HG02759 (cell line): Measurements from ENCODE around the gene STX19.
A peak's percentile ranks its signal among the peaks of the same experiment; 100 is the strongest.
"Not testable (repeated sequence)": the region's sequence is repeated elsewhere in the genome, so short reads cannot be mapped to it uniquely, and the experiment has no call there.

Source experiments
- ATAC-seq: cut with Tn5 transposase; IDR thresholded peaks from one replicate; pipeline ENCODE4 v1.9.1; 2021; ENCODE audit warnings: mild to moderate bottlenecking, moderate library complexity; ENCODE audit not compliant: unreplicated experiment

Gene STX19

DNA sequence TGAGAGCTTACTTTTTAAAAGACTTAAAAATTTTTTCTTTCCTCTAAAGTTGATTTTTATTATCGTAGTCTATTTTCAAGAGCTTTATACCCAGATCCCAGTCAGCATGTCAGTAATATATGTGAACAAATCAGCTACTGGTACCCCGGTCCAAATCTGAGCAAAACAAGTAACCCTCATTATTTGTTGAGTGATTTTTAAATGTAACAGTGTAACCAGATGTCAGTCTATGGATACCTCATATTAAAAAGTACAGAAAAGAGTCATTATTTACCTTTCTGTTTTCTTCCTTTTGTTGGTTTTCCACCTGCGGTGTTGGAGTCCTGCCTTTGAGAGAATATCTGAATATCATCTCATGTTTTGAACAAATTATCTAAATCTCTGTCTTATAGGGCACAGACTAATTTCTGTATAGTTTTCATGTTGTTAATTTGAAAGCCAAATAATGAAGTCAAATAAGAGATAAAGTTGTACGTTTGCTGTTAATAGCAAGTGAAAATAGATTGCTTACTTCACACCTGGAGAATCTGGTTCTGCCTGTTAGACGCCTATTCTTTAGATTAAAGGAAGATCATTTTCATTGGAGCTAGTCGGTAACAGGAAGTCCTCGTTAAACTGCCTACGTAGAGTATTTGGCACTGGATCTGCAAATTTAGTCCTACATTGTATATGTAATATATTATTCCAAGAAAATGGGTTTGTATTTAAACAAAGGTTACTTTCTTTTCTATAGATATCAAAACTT is at the start of gene STX19:
TSS of gene STX19 (minus strand) at position 505 of the 745 bp plus-strand sequence. CDS start 13,328 bp downstream, outside the sequence.
- ATAC-seq: no peak

DNA sequence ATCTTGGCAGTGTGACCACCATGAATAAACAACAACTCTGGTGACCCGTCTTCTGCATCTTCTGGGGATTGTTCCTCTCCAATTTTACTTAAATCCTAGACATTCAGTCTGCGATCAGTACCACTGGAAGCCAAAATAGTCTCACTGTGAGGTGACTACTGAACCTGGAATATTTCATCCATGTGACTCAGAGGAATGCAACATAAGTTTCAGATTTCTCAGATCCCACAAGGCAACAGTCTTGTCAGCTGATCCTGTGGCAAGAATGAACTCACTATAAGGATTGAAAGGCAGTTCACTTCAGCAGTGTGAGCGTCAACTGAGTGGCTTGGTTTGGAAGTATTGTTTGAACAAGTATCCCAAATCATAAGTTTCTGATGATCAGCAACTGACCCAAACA is 47.7 kb upstream of the STX19 start:
- no peak for ATAC-seq

GRCh38 chr3:94071713-94072284 is 43.4 kb upstream of the STX19 start:
- peak; percentile 78 for ATAC-seq

- peak; percentile 80 for ATAC-seq
Observed at GRCh38 chr3:94070341-94070911, 42.0 kb upstream of the STX19 start.

DNA sequence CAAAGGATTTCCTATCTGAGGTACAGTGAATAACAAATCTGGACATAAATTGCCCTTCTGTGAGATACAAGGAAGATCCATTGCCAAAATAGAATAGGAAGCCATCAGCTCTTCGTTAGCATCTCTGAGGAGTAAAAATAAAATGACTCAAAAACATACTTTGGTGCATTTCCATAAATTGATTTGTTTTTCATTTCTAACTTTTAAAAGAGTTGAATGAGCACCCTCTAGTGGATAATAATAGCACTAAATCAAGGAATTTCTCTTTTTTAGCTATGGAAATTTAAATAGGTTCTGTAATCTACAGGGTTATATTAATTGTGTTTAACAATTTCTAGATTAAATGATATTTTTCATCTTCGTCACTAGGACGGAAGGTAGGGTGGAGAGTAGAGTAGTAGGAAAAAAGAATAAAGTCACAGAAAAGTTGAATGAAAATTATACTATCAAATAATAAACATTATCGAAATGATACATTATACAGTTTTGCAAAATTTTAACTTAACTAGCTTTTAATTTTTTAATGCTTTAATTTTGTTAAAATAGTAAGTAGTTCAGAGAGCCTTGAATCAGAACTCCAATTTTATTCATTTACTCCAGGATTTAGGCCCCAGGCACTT is 40.9 kb upstream of the STX19 start:
- ATAC-seq: no peak

DNA sequence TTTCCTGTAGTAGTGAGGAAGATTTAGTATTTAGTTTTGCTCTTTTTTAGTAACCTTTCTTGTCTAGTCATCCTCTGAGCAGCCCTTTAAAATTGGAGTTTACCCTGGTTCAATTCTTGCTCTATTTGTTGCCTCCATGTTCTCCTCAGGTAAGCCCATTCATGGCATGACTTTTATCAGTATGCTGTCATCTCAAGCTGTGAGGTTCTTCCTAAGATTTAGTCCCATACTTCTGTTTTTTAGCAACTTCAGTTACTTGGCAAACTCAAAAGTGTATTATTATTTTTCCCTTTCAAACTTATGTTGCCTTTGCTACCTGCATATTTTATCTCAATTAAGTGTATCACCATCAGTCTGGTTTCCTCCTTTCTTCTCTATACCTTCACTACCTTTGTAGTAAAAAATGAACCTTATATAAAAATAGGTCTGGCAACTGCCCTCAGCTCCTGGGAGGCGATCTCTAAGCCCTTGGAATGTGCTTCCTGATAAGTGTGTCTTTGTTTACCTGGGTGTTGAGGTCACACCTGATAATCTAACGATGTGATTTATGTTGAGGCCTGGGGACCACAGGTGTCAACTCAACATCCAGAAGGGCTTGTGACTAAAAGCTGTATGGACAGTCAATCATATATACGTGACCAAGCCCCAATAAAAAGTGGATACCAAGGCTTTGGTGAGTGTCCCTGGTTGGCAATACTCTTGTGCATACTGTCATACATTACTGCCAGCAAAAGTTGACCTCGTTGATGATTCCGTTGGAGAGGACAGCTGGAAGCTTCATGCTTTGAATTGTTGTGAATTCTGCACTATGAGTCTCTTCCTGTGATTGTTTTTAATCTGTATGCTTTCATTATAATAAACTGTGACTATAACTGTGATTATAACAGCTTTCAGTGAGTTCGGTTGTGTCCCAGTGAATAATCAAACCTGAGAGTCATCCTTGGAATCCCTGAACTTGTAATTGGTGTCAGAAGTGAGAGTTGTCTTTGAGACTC is 38.4 kb upstream of the STX19 start:
- no peak for ATAC-seq

GRCh38 chr3:94065819-94066480 is 37.6 kb upstream of the STX19 start:
- no peak for ATAC-seq

DNA sequence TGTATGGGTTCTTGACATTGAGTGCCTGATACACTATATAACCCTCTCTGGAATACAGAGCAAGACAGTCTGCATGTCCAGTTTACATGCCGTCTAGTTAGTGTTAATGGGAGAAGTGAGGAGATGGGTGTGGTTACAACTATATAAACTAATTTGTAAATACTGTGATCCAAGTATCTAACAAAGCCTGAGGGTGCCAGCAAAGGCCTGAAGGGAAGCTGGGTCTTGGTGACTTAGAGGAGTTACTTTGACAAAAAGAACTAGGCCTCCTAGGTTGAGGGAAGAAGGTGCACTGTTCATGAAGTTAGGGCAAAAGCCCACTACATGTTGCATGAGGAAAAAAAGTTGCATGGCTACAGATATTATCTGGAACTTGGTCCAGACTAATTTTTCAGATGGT is 36.7 kb upstream of the STX19 start:
- no peak for ATAC-seq

GRCh38 chr3:94064243-94064860 is 36.0 kb upstream of the STX19 start:
- ATAC-seq: no peak

GRCh38 chr3:94063496-94064119 is 35.2 kb upstream of the STX19 start:
- no peak for ATAC-seq

GRCh38 chr3:94062513-94063404 is 34.4 kb upstream of the STX19 start, which contains the start of the genes DHFR2 and NSUN3:
DHFR2 (minus strand) TSS chr3:94062916; CDS start chr3:94061511, 1,405 bp downstream.
NSUN3 (plus strand) TSS chr3:94063061; CDS start chr3:94063127, 66 bp downstream.
- ATAC-seq: peak; percentile 93

DNA sequence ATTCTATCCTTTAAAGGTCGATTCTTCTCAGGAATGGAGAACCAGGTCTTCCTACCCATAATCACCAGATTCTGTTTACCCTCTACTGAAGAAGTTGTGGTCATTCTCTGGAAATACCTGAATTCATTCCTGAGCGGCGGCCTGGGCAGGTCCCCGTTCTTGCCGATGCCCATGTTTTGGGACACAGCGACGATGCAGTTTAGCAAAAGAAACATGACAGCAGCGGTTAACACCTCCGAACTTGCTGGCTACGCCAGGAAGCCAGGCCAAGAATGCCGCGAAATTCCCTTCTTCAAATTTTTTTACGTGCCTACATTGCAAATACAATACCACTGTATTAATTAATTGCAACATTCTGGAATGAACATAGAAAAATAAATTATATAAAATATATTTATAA is 32.9 kb upstream of the STX19 start:
- no peak for ATAC-seq

GRCh38 chr3:94050546-94050945 is 22.1 kb upstream of the STX19 start:
- ATAC-seq: no peak

DNA sequence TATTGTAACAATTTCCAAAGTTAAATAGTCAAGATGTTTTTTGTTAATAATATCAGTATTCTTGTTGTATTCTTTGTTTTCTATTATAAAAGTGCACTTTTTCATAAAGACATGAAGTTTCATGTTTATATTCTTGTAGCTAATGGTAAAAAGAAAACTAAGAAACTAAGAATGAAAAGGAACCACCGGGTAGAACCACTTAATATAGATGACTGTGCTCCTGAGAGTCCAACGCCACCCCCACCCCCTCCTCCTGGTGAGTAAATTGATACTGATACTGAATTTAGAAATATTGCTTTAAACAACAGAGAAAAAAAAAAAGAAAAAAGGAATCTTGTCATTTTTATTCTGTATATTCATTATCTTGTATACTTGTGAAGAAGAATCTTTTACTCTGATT is 20.9 kb upstream of the STX19 start:
- no peak for ATAC-seq

- ATAC-seq: no peak
Observed at GRCh38 chr3:94046533-94046932, 18.1 kb upstream of the STX19 start.

DNA sequence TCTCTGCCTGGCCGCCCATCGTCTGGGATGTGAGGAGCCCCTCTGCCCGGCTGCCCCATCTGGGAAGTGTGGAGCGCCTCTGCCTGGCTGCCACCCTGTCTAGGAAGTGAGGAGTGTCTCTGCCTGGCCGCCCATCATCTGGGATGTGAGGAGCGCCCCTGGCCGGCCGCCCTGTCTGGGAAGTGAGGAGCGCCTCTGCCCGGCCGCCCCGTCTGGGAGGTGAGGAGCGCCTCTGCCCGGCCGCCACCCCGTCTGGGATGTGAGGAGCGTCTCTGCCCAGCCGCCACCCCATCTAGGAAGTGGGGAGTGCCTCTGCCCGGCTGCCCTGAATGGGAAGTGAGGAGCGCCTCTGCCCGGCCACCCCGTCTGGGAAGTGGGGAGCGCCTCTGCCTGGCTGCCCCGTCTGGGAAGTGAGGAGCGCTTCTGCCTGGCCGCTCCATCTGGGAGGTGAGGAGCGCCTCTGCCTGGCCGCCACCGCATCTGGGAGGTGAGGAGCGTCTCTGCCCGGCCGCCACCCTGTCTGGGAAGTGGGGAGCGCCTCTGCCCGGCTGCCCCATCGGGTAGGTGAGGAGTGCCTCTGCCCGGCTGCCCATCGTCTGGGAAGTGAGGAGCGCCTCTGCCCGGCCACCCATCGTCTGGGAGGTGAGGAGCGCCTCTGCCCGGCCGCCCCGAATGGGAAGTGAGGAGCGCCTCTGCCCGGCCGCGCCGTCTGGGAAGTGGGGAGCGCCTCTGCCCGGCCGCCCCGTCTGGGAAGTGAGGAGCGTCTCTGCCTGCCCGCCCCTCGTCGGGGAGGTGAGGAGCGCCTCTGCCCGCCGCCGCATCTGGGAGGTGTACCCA is 15.9 kb upstream of the STX19 start:
- not testable (repeated sequence) for ATAC-seq

- no peak for ATAC-seq
Observed at GRCh38 chr3:94043285-94043684, 14.9 kb upstream of the STX19 start.
